Astrocyte of the spinal cord (primary cell): ENCODE measurements around the gene TTBK2.
A peak's percentile ranks its signal among the peaks of the same experiment; 100 is the strongest.

Source experiments
- DNase-seq: peaks from one replicate; pipeline ENCODE4 v3.0.0; 2011; ENCODE audit warnings: low read depth, low spot score
- H3K4me3 ChIP-seq: 2 replicates; pipeline ENCODE4 v1.5.1; 2011; ENCODE audit warnings: low read depth, mild to moderate bottlenecking, low read length, moderate library complexity
- CTCF ChIP-seq: IDR thresholded peaks from 2 replicates; pipeline ENCODE4 v1.5.1; 2012; ENCODE audit warnings: low read depth, mild to moderate bottlenecking, low read length, inconsistent platforms
- in situ Hi-C: cut with HindIII; loops from 2 replicates; pipeline ENCODE4 v1.10.0; 2017; ENCODE audit warnings: low sequenced_read_pairs

TTBK2 gene

GRCh38 chr15:42805266-42805665, 115.3 kb downstream of the TTBK2 start:
- DNase-seq, result no peak
- H3K4me3 ChIP-seq, result no peak overlapping the region
- TF ChIP-seq CTCF, result no peak
- in situ Hi-C loops, result no loop called here

GRCh38 chr15:42804739-42805138, 115.8 kb downstream of the TTBK2 start:
- H3K4me3 ChIP-seq, result no peak overlapping the region
- DNase-seq, result no peak
- in situ Hi-C loops, result no loop called here
- TF ChIP-seq CTCF, result no peak

- no peak for TF ChIP-seq CTCF
- DNase-seq, result no peak
- in situ Hi-C loops, result no loop called here
- no peak overlapping the region for H3K4me3 ChIP-seq
Observed at GRCh38 chr15:42803436-42803835, 117.1 kb downstream of the TTBK2 start.

- in situ Hi-C loops, result no loop called here
- no peak for TF ChIP-seq CTCF
- no peak for DNase-seq
- H3K4me3 ChIP-seq, result no peak overlapping the region
Observed at GRCh38 chr15:42802168-42802567, 118.4 kb downstream of the TTBK2 start.

GRCh38 chr15:42800731-42801474, 119.7 kb downstream of the TTBK2 start:
- peak; percentile 13 for TF ChIP-seq CTCF
- H3K4me3 ChIP-seq, result no peak overlapping the region
- DNase-seq, result no peak
- in situ Hi-C loops, result no loop called here

GRCh38 chr15:42798802-42799201, 121.8 kb downstream of the TTBK2 start:
- no peak for TF ChIP-seq CTCF
- no peak overlapping the region for H3K4me3 ChIP-seq
- no peak for DNase-seq
- in situ Hi-C loops, result no loop called here
